ENCODE data around the gene NPHS2.

The NPHS2 gene

DNA sequence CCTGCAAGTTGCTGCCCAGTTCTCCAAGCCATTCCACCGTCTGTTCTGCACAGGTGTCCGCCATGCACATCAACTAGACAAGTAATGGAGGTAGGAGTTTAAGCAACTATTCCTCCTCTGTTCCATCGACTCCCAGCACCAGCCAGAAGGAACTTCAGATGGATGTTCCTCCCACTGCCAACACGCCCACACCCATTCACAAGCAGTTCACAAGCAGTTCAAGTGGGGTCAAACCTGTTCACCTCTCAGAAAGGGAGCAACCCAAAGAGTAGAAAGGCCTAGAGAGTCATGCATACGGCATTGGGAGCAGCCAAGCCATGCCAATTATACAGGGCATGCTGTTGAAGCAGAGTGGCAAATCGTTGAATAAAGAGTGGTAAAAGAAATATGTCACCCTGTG, 11.6 kb upstream of the NPHS2 start:
- Mint-ChIP-seq H3K36me3 (ENCODE audit: low read depth) (no peaks in the 10 kb centered on the region), H3K27me3 (ENCODE audit: low read depth, poor library complexity) (peaks cover 12% of the 10 kb centered on the region), H3K9me3 (no peaks in the 10 kb centered on the region), H3K4me3 (no peak overlapping the region), H3K4me1 (peaks cover 4% of the 10 kb centered on the region), H3K27ac (no peak overlapping the region)
- no peak for TF ChIP-seq CTCF (IDR thresholded peaks at IDR 0.05)
- no peak for DNase-seq

DNA sequence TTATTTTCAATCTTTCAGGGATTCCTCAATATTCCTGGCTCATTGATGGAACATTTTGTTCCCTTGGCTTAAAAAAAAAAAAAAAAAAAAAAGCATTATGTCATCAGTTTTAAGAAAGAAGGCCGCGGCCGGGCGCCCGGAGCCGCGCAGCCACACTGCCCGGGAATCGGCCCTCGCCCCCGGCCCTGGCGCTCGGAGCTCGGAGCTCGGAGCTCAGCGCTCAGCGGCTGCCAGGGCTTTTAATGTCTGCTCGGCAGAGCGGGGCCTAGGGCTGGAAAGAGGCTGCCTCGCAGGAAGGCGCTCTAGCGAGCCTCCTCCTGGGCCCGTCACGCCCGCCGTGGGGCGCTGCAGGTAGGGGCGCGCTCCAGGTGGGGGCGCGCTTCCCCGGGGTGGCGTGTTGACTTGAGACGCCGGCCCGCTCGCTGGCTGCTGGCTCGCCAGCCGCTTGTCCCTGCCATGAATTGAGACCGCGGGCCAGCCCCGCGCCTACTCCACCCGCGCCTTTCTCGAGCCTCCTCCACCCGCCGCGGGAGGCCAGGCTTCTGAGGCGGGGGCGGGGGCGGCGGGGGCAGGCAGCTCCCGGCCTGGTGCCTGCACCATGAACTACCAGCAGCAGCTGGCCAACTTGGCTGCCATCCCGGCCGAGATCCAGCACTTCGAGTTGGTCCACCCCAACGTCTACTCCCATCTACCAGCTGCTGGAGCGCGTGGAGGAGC, 10.5 kb upstream of the NPHS2 start:
- TF ChIP-seq CTCF (IDR thresholded peaks at IDR 0.05): peak; percentile 62
- Mint-ChIP-seq H3K27ac (no peak overlapping the region), H3K4me1 (peaks cover 4% of the 10 kb centered on the region), H3K9me3 (no peaks in the 10 kb centered on the region), H3K4me3 (peak overlapping the region; percentile 76), H3K27me3 (ENCODE audit: low read depth, poor library complexity) (peaks cover 15% of the 10 kb centered on the region), H3K36me3 (ENCODE audit: low read depth) (no peaks in the 10 kb centered on the region)
- DNase-seq: peak; percentile 79

DNA sequence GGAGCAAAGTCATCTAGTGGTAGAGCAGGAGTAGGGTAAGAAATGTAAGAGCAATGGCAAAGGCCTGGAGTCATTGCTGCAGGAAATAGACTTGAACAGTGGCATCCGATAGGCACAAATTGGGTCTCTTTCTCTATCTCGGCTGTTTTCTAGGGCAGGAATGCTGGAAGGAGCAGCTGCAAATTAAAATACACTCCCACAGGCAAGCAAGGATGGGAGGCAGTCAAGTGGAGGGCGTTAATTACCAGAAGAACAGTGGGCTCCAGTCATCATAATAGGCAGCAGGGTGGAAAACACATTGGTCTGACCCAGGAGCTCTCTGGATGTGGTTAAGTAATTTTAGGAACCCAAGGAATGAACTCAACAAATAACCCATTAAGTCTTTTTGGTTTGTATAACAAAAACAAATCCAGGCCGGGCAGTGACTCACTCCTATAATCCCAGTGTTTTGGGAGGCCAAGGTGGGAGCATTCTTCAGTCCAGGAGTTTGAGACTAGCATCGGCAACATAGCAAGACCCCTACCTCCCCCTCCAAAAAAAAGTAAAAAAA, 8.1 kb upstream of the NPHS2 start:
- H3K36me3 Mint-ChIP-seq (ENCODE audit: low read depth): no peaks in the 10 kb centered on the region
- no peak for DNase-seq
- peaks cover 21% of the 10 kb centered on the region for H3K27me3 Mint-ChIP-seq (ENCODE audit: low read depth, poor library complexity)
- H3K4me1 Mint-ChIP-seq: peaks cover 4% of the 10 kb centered on the region
- TF ChIP-seq CTCF (IDR thresholded peaks at IDR 0.05): no peak
- H3K27ac Mint-ChIP-seq: no peak overlapping the region
- H3K4me3 Mint-ChIP-seq: no peak overlapping the region
- H3K9me3 Mint-ChIP-seq: no peaks in the 10 kb centered on the region

DNA sequence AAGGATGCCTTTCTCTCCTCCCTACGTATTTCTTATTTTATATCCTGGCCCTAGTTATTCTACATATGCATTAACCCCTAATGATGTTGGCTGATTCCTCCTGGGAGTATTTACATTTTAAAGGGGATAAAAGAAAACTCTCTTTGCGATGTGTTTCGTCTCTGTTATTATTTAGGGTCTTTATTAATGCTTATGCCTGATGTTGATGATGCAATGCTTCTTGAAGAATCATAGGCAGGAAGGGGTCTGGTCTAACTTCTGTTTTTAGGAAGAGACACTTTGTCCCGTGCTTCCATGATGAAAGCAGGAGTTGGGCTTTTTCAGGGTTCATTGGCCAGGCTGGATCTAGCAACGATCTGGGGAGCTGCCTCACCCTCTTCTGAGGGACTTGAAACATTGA, 761 bp upstream of the NPHS2 start:
- Mint-ChIP-seq H3K4me3 (peak overlapping the region; percentile 72), H3K27ac (no peak overlapping the region), H3K4me1 (peaks cover 5% of the 10 kb centered on the region), H3K27me3 (ENCODE audit: low read depth, poor library complexity) (peaks cover 65% of the 10 kb centered on the region), H3K9me3 (peaks cover 4% of the 10 kb centered on the region), H3K36me3 (ENCODE audit: low read depth) (no peaks in the 10 kb centered on the region)
- no peak for TF ChIP-seq CTCF (IDR thresholded peaks at IDR 0.05)
- no peak for DNase-seq

DNA sequence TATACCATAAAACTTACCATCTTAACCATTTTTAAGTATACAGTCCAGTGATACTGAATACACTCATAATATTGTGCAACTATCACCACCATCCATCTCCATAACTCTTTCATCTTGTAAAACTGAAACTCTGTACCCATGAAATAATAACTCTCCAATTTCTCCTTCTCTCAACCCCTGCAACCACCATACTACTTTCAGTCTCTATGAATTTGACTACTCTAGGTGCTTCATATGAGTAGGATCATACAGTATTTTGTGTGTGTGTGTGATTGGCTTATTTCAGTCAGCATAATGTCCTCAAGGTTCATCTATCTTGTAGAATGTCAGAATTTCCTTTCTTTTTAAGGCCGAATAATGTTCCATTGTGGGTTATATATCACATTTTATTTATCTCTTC, 17.7 kb downstream of the NPHS2 start:
- H3K4me3 Mint-ChIP-seq: no peak overlapping the region
- no peak overlapping the region for H3K27ac Mint-ChIP-seq
- no peaks in the 10 kb centered on the region for H3K4me1 Mint-ChIP-seq
- H3K9me3 Mint-ChIP-seq: no peaks in the 10 kb centered on the region
- no peak for DNase-seq
- TF ChIP-seq CTCF (IDR thresholded peaks at IDR 0.05): no peak
- H3K27me3 Mint-ChIP-seq (ENCODE audit: low read depth, poor library complexity): no peaks in the 10 kb centered on the region
- H3K36me3 Mint-ChIP-seq (ENCODE audit: low read depth): no peaks in the 10 kb centered on the region

DNA sequence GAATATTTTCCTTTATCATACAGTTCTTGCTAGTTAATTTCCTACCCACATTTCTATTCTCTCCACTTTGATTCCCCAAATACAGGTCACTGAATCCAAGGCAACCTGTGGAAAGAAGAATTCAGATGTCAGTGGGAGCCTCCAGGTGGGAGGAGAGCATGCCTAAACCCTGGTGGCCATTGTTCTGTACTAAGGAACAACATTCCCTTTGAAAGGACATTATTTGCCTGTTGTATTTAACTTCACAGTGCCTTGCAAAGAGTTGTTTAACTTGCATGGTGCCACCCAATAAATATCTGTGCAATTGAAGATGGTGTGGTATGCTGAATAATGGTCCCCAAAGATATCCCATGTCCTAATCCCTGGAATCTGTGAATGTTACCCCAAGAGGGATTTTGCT, 21.3 kb downstream of the NPHS2 start:
- no peak for TF ChIP-seq CTCF (IDR thresholded peaks at IDR 0.05)
- H3K27me3 Mint-ChIP-seq (ENCODE audit: low read depth, poor library complexity): peaks cover 6% of the 10 kb centered on the region
- H3K4me1 Mint-ChIP-seq: peaks cover 11% of the 10 kb centered on the region
- DNase-seq: no peak
- no peak overlapping the region for H3K4me3 Mint-ChIP-seq
- no peaks in the 10 kb centered on the region for H3K36me3 Mint-ChIP-seq (ENCODE audit: low read depth)
- H3K9me3 Mint-ChIP-seq: no peaks in the 10 kb centered on the region
- H3K27ac Mint-ChIP-seq: no peak overlapping the region

Data from nephron progenitor cell (in vitro differentiated cells).